ENCODE results near the gene MOSPD3. TPM values are rescaled to one million over a fixed set of nuclear protein-coding genes. Genes with fewer than 3 reads are reported as not detected.

The MOSPD3 gene
- total and polyA plus RNA-seq, 2 experiments from 2014 or later: 15.3 to 23.5 TPM

GRCh38 chr7:100573691-100574361 lies 38.5 kb upstream of the MOSPD3 start, which contains the start of gene SAP25 (continued):
- TF ChIP-seq CTCF (conservative IDR thresholded peaks at IDR 0.05; ENCODE audit: low read depth in 2 of 2): peak; percentile 65 to 73
- no peak for TF ChIP-seq ETS1 (IDR thresholded peaks at IDR 0.05)
- no peak for TF ChIP-seq ZNF331 (CRISPR knock-in tag; IDR thresholded peaks at IDR 0.05; ENCODE audit: low read depth)
- TF ChIP-seq CREB1 (CRISPR knock-in tag; IDR thresholded peaks at IDR 0.05; ENCODE audit: low read depth): peak; percentile 40; the same call in 1 of the 2 replicates
- TF ChIP-seq REST (IDR thresholded peaks at IDR 0.05; ENCODE audit: unreplicated experiment): no peak
- no peak for TF ChIP-seq EZH2phosphoT487 (IDR thresholded peaks at IDR 0.05; ENCODE audit: unreplicated experiment)
- TF ChIP-seq ZNF114 (CRISPR knock-in tag; IDR thresholded peaks at IDR 0.05): no peak
- peak; percentile 35 for TF ChIP-seq POLR2AphosphoS5 (IDR thresholded peaks at IDR 0.05; ENCODE audit: low read depth)
- no peak for TF ChIP-seq EZH2 (IDR thresholded peaks at IDR 0.05; ENCODE audit: low read depth, unreplicated experiment)
- TF ChIP-seq NANOG (IDR thresholded peaks at IDR 0.05; ENCODE audit: borderline replicate concordance): no peak

Measured in GM23338 (cell line).